Parathyroid adenoma (tissue), 2 donors: ENCODE results near the gene C17orf113.

ENCODE experiments used
- H2AFZ ChIP-seq: fragments of 300-600 bp; sonication (generic); one replicate; pipeline ENCODE4 v1.7.0; 2017; ENCODE audit warnings: antibody characterized with exemption, mild to moderate bottlenecking
- H3K27ac ChIP-seq: fragments of 300-600 bp; sonication (generic); one replicate; pipeline ENCODE4 v1.7.0; 2017
- H3K27me3 ChIP-seq: fragments of 300-600 bp; sonication (generic); one replicate; pipeline ENCODE4 v1.7.0; 2017; ENCODE audit warnings: low read length; ENCODE audit not compliant: control insufficient read depth, insufficient read depth
- H3K36me3 ChIP-seq: fragments of 300-600 bp; sonication (generic); one replicate; pipeline ENCODE4 v1.7.0; 2017; ENCODE audit warnings: low read length; ENCODE audit not compliant: control insufficient read depth, insufficient read depth
- H3K4me1 ChIP-seq: fragments of 300-600 bp; sonication (generic); one replicate; pipeline ENCODE4 v1.7.0; 2017; ENCODE audit warnings: control low read depth
- H3K4me2 ChIP-seq: fragments of 300-600 bp; sonication (generic); one replicate; pipeline ENCODE4 v1.7.0; 2017; ENCODE audit warnings: low read length
- H3K4me3 ChIP-seq: fragments of 300-600 bp; sonication (generic); one replicate; pipeline ENCODE4 v1.7.0; 2017; ENCODE audit warnings: low read depth, low read length
- H3K79me2 ChIP-seq: fragments of 300-600 bp; sonication (generic); one replicate; pipeline ENCODE4 v1.7.0; 2017; ENCODE audit warnings: control low read depth
- H3K9ac ChIP-seq: fragments of 300-600 bp; sonication (generic); one replicate; pipeline ENCODE4 v1.7.0; 2017; ENCODE audit warnings: mild to moderate bottlenecking
- H3K9me3 ChIP-seq: fragments of 300-600 bp; sonication (generic); one replicate; pipeline ENCODE4 v1.7.0; 2017; ENCODE audit warnings: low read length; ENCODE audit not compliant: control insufficient read depth
- TF ChIP-seq, protein P1 (sequence below): fragments of 300-600 bp; sonication (generic); IDR thresholded peaks from one replicate; pipeline ENCODE4 v1.7.0; 2017; ENCODE audit warnings: antibody characterized with exemption, mild to moderate bottlenecking
- donor health status: primary hyperparathyroidism.

C17orf113 gene

DNA sequence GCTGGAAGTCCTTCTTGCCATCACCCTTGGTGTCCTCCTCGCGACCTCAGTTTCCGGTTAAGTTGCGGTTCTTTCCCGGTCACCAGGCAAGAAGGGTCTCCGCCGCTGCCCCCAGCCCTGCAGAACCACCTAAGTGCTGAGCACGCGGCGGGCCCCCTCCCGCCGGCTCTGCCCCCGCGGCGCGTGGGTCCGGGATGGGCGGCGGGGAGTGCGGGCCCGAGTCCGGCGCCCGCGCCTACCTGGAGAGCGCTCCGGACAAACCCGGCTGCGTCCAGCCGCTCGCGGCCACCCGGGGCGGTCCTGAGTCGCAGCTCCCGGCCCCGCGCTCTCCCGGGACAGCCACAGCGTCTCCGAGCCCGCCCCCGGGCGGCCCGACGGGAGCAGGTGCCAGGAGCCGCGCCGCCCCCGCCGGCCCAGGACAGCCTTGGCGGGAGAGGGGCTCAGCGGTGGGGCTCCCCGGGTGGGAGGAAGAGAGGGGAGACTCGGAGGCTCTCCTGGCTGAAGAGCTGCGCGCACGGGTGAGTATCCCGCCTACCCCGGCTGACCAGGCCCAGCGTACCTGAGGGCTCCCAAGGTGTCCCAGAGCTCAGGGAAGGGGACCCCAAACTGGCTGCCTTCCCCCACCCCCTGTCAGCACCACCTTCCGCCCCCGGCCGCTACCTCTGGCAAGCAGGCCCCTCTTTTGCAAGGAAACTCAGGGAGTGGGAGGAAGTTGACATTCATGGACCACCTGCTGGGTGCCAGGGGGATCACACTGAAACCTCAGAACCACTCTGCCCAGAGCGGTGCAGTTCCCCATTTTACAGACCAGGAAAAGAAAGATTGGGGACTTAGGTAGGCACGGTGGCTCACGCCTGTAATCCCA lies 22.2 kb upstream of the C17orf113 start:
- Histone ChIP-seq H3K4me1 (no peaks in the 10 kb centered on the region), H3K4me2 (peak overlapping the region; percentile 78), H2AFZ (peak overlapping the region; percentile 70), H3K9ac (no peak overlapping the region), H3K36me3 (no peaks in the 10 kb centered on the region), H3K27me3 (no peaks in the 10 kb centered on the region), H3K4me3 (peak overlapping the region; percentile 17), H3K27ac (no peak overlapping the region), H3K79me2 (no peaks in the 10 kb centered on the region), H3K9me3 (no peaks in the 10 kb centered on the region)
- TF ChIP-seq, protein P1, sequence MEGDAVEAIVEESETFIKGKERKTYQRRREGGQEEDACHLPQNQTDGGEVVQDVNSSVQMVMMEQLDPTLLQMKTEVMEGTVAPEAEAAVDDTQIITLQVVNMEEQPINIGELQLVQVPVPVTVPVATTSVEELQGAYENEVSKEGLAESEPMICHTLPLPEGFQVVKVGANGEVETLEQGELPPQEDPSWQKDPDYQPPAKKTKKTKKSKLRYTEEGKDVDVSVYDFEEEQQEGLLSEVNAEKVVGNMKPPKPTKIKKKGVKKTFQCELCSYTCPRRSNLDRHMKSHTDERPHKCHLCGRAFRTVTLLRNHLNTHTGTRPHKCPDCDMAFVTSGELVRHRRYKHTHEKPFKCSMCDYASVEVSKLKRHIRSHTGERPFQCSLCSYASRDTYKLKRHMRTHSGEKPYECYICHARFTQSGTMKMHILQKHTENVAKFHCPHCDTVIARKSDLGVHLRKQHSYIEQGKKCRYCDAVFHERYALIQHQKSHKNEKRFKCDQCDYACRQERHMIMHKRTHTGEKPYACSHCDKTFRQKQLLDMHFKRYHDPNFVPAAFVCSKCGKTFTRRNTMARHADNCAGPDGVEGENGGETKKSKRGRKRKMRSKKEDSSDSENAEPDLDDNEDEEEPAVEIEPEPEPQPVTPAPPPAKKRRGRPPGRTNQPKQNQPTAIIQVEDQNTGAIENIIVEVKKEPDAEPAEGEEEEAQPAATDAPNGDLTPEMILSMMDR: no peak

DNA sequence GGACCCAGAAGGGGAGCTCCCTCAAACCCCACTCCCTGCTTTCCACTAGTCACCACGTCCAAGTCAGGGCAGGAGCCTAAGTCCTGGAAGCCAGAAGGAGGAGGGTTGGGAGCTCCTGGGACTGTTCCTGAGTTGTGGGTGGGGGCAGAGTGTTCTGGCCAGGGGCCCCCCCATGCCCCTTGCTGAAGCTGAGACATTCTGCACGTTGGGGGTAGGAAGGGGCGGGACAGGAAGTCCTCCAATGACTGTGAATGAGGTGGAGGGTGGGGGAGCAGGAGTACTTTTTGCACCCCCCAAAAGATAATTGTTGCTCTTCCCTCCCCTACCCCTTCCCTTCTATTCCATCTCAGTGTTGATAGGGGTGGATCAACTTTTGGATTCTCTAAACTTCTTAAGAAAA lies 21.4 kb upstream of the C17orf113 start:
- H2AFZ ChIP-seq: peak overlapping the region; percentile 70
- no peak overlapping the region for H3K4me3 ChIP-seq
- no peaks in the 10 kb centered on the region for H3K27me3 ChIP-seq

GRCh38 chr17:42068979-42069378 lies 18.6 kb upstream of the C17orf113 start:
- no peaks in the 10 kb centered on the region for H3K27me3 ChIP-seq
- H3K9me3 ChIP-seq: no peaks in the 10 kb centered on the region
- no peaks in the 10 kb centered on the region for H3K79me2 ChIP-seq
- TF ChIP-seq, protein P1: no peak
- no peak overlapping the region for H2AFZ ChIP-seq
- no peaks in the 10 kb centered on the region for H3K36me3 ChIP-seq
- H3K4me2 ChIP-seq: no peak overlapping the region
- H3K27ac ChIP-seq: no peak overlapping the region
- no peak overlapping the region for H3K4me3 ChIP-seq
- H3K4me1 ChIP-seq: no peaks in the 10 kb centered on the region
- H3K9ac ChIP-seq: no peak overlapping the region

More for the DNA sequence above, 21.4 kb upstream of the C17orf113 start:
- no peaks in the 10 kb centered on the region for H3K79me2 ChIP-seq
- H3K9me3 ChIP-seq: no peaks in the 10 kb centered on the region
- peak overlapping the region; percentile 78 for H3K4me2 ChIP-seq
- TF ChIP-seq, protein P1: no peak
- no peak overlapping the region for H3K27ac ChIP-seq
- no peak overlapping the region for H3K9ac ChIP-seq
- no peaks in the 10 kb centered on the region for H3K4me1 ChIP-seq
- no peaks in the 10 kb centered on the region for H3K36me3 ChIP-seq

DNA sequence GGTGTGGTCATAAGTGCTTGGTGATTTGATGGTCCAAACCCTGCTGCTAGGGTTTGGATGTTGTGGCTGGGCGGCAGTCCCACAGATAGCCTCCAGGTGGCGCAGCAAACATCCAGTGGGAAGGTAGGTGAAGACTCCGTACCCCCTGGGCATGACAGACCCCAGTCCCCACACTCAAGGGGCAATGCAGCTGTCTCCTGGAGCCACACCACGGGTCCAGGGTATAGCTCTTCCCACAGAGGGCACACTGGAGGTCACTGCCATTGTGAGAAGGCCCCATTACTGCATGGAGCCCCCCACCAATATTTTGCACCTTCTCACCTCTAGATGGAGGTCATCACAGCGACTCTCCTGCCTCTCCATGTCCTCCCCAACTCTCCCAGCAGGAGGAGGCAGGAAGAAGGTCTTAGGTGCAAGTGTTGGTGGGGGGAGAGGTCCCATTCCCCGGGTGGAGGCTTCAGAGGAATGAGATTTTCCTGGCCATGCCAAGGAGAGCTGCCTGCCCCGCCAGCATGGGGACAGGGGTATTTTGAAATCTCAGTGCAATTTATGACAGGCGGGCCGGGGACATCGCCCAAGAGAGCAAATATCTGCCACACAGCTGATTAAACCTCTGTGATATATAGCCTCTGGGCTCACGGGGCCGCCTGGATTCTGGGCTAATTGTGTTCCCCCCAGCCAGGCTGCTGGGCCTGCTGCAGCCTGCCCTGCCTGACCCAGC lies 17.1 kb upstream of the C17orf113 start:
- TF ChIP-seq, protein P1: peak; percentile 90
- Histone ChIP-seq H3K27ac (no peak overlapping the region), H3K36me3 (no peaks in the 10 kb centered on the region), H3K9ac (no peak overlapping the region), H3K79me2 (no peaks in the 10 kb centered on the region), H3K27me3 (no peaks in the 10 kb centered on the region), H3K4me1 (no peaks in the 10 kb centered on the region), H3K9me3 (no peaks in the 10 kb centered on the region), H3K4me2 (no peak overlapping the region), H3K4me3 (no peak overlapping the region), H2AFZ (no peak overlapping the region)
